Muscle of arm (tissue), 14 donors: ENCODE results near the gene TTC7B. TPM values are rescaled to one million over a fixed set of nuclear protein-coding genes. Genes with fewer than 3 reads are reported as not detected.
"Not testable (repeated sequence)": the region's sequence is repeated elsewhere in the genome, so short reads cannot be mapped to it uniquely, and the experiment has no call there.

Experiments used
- DNase-seq: peaks from one replicate; pipeline ENCODE4 v3.0.0-alpha.2; 2013
- long read RNA-seq, 11 donors: transcript quantifications; one replicate each; lab custom pipeline, GENCODE V29; 2026
- polyA plus RNA-seq, 12 donors: library from polyadenylated mRNA; unstranded; fragments of 120-200 nt; gene quantifications; one replicate each; pipeline ENCODE4 v1.2.1, GENCODE V29; 2013; ENCODE audit not compliant: insufficient read length in 12 of 12

Gene TTC7B, protein sequence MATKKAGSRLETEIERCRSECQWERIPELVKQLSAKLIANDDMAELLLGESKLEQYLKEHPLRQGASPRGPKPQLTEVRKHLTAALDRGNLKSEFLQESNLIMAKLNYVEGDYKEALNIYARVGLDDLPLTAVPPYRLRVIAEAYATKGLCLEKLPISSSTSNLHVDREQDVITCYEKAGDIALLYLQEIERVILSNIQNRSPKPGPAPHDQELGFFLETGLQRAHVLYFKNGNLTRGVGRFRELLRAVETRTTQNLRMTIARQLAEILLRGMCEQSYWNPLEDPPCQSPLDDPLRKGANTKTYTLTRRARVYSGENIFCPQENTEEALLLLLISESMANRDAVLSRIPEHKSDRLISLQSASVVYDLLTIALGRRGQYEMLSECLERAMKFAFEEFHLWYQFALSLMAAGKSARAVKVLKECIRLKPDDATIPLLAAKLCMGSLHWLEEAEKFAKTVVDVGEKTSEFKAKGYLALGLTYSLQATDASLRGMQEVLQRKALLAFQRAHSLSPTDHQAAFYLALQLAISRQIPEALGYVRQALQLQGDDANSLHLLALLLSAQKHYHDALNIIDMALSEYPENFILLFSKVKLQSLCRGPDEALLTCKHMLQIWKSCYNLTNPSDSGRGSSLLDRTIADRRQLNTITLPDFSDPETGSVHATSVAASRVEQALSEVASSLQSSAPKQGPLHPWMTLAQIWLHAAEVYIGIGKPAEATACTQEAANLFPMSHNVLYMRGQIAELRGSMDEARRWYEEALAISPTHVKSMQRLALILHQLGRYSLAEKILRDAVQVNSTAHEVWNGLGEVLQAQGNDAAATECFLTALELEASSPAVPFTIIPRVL
- polyA plus RNA-seq = 10 to 100 TPM in 11 of 12 donors, not detected in 1; 34.0 to 48.5 (median 41.5) TPM
- long read RNA-seq, donor 1 = 0 reads
- long read RNA-seq, donor 2, full-length matches to known transcripts = 1 of 16 reads
- long read RNA-seq, donor 2, partial matches to known transcripts = 15 of 16 reads
- long read RNA-seq, donor 2, other reads (novel, unspliced or antisense) = 0 of 16 reads
- long read RNA-seq, donor 3 = 0 reads
- long read RNA-seq, donor 4 = 0 reads
- long read RNA-seq, donor 5, full-length matches to known transcripts = 1 of 9 reads
- long read RNA-seq, donor 5, partial matches to known transcripts = 8 of 9 reads
- long read RNA-seq, donor 5, other reads (novel, unspliced or antisense) = 0 of 9 reads
- long read RNA-seq, donor 6, full-length matches to known transcripts = 1 of 1 reads
- long read RNA-seq, donor 6, partial matches to known transcripts = 0 of 1 reads
- long read RNA-seq, donor 6, other reads (novel, unspliced or antisense) = 0 of 1 reads
- long read RNA-seq, donor 7 = 0 reads
- long read RNA-seq, donor 8, full-length matches to known transcripts = 1 of 8 reads
- long read RNA-seq, donor 8, partial matches to known transcripts = 7 of 8 reads
- long read RNA-seq, donor 8, other reads (novel, unspliced or antisense) = 0 of 8 reads
- long read RNA-seq, donor 9, full-length matches to known transcripts = 2 of 2 reads
- long read RNA-seq, donor 9, partial matches to known transcripts = 0 of 2 reads
- long read RNA-seq, donor 9, other reads (novel, unspliced or antisense) = 0 of 2 reads
- long read RNA-seq, donor 10, partial matches to known transcripts = 7 of 7 reads
- long read RNA-seq, donor 10, other reads (novel, unspliced or antisense) = 0 of 7 reads
- long read RNA-seq, donor 11, full-length matches to known transcripts = 2 of 8 reads
- long read RNA-seq, donor 11, partial matches to known transcripts = 6 of 8 reads
- long read RNA-seq, donor 11, other reads (novel, unspliced or antisense) = 0 of 8 reads

DNA sequence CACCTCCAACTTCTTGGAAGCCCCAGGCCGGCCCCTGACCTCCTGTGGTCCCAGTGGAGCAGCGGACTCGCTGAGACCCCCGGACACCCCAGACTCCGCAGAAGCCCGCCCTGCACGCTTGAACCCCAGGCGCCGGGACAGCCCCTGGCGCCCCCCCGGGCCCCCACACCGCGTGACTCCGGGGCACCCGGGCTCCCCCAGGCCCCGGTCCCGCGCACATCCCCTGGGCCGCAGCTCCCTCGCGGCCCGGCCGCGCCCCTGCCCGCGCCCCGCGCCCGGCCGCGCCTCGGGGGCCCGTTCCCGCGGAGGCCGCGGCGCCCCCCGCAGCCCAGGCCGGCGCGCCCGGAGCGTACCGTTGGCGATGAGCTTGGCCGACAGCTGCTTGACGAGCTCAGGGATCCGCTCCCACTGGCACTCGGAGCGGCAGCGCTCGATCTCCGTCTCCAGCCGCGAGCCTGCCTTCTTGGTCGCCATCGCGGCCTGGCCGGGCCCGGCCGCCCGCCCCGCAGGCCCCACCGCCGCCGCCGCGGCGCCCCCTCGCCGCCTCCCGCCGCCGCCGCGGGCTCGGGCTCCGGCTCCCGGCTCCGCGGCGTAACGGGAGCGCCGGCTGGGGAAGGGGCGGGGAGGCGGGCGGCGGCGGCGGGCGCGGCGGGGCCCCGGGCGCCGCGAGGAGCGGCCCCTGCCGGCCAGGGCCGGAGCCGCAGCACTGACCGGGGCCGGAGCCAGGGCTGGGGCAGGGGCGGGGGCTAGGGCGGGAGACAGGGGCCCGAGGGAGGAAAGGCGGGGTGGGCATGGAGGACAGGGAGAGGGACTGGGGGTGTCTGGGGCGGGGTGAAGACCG is at the start of gene TTC7B:
Gene TTC7B (minus strand): TSS at position 609 of the 841 bp plus-strand sequence. CDS start 135 bp downstream, at position 474.
- DNase-seq = peak; percentile 38

DNA sequence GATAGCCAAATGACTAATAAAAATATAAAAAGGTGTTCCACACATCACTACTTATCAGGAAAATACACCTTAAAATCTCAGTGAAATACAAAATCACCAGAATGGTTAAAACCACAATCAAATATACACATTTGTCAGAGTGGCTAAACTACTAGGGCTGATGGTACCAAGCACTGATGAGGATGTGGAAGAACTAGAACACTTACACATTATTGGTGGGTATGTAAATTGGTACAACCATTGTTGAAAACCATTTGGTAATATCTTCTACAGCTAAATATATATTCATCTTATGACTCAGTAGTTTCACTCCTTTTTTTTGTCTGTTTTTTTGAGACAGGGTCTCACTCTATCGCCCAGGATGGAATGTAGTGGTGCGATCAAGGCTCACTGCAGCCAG is 48.5 kb upstream of the TTC7B start:
- no peak for DNase-seq

DNA sequence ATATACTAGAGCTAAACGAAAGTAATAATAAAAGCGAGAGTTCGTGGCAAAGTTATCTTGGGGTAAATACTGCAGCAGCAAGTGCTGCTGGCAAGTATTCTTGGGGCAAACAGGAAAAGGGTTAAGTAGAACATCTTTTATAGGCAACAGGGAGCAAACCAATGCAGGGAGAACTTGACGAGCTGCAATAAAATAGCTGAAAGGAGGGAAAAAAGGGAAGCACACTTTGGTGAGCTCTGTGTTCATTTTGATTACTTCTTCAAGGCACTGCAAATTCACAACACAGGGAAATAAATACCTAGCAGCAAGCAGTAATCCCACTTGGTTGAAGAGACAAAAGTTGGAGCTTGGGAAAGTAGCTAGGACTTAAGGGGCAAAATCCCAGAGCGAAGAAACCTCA is 42.3 kb upstream of the TTC7B start:
- DNase-seq = no peak

DNA sequence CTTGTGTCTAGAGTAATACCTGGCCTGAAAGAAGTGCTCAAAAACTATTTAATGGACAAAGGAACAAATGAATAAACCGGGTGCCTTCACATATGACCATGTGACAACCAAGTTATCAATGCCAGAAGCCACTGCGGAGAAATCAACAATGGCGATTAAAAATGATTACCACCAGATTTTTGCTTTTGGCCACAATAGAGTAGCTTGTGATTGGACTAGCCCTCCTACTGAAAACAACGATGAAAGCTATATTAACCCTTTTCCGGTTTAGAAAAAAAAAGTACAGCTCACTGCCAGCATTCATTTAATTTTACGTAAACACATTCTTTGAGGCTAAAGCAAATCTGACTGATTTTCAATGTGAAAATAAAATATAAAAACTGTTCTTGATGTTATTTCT is 41.6 kb upstream of the TTC7B start:
- DNase-seq = no peak

DNA sequence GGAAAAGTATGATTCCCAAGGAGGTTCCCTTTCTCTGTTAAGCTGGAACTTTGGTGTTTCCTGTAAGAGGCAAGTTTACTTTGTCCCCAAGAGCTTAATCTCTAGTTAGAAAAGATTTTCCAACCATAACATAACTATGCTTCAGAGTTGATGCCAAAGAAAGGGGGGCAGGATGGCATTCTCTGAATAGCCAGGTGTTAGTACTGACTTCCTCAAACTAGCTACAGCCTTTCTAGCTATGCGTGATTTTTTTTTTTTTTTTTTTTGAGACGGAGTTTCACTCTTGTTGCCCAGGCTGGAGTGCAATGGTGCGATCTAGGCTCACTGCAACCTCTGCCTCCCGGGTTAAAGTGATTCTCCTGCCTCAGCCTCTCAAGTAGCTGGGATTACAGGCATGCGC is 39.9 kb upstream of the TTC7B start:
- not testable (repeated sequence) for DNase-seq

DNA sequence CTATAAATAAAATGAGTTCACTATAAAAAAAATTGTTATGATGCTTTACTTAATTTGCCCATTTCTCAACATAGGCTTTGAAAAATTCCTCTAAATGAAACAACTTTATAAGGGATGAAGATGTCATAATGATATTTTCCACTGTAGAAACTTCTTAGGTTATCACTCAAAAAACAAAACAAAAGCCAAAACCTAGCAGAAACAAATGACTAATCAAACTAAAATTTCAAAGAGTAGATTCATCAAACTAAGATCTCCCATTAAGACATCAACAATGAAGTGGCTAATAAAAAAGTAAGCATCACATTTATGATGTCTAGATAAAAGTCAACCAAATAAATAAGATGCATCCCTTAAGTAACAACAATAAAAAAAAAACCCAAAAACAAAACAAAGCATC is 36.9 kb upstream of the TTC7B start:
- DNase-seq = no peak

DNA sequence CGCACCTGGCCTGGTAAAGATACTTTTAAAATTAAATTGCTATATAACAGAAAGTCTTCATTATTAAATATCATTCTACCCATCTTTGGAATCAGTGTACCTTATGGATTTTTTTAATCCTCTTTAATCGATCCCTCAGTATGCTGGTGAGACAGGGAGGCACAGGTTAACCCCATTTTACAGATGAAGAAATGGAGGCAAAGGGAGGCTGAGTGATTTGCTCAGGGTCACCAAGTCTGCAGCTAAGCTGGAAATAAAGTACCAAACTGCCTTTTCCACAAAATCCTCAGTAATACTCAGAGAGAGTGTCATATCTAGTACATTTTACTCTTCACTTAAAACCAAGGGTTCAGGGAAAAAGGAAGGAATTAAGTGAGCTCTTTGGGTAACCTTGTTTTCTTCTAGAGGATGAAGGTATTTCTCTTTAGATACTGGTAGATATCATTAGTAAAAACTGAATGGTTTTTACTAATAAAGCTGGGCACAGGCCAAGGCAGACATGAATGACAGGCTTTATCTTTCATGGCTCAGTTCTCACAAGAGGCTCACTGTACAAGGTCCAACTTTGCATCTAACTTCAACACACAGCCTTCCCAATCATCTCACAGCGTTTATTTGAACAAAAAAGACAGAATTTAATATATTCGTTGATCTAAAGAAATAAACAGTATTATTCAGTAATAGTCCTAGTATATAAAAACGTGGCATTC is 35.3 kb upstream of the TTC7B start:
- DNase-seq = no peak

DNA sequence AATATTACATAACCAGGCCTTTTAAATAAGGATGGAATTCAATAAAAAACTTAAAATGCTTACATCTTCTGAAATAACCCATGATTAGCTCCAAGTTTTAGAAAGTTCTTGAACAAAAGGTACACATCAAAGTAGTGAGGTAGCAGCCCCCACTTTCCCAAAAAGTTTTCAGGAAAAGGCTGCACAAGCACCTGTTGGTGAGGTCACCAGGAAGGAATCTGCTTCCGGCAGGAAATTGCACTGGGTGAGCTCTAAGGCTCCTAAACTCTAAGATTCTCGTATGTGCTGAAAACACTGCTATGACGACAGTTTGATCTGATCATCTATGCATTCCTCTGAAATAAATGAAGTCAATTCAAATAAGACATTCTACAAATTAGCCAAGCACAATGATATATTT is 34.3 kb upstream of the TTC7B start:
- peak; percentile 35 for DNase-seq

DNA sequence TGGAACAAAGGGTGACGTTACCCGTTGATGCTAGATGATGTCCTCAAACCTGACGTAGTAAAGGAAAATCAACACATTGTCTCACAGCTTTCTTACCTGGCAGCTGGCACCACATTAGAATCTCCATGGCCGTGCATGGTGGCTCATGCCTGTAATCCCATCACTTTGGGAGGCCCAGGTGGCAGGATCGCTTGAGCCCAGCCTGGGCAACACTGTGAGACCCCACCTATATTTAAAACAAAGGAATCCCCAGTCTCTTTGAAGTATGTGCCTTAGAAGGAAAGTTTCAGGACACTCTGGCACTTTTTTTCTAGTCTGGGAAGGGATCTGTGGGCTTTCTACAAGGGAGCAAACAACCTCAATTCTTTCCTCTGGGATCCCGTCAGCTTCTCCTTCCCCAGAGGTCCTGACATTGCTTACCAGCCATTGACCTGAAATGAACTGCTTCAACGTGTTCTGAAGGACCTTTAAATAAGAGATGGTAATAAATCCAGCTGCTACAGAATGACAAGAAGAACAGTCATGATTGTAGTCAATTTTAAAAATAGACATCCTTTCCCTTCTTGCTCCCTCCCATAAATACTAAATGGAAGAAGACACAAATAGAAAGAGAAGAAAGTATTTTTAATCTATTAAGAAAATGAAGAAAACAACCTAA is 33.7 kb upstream of the TTC7B start:
- DNase-seq = no peak

DNA sequence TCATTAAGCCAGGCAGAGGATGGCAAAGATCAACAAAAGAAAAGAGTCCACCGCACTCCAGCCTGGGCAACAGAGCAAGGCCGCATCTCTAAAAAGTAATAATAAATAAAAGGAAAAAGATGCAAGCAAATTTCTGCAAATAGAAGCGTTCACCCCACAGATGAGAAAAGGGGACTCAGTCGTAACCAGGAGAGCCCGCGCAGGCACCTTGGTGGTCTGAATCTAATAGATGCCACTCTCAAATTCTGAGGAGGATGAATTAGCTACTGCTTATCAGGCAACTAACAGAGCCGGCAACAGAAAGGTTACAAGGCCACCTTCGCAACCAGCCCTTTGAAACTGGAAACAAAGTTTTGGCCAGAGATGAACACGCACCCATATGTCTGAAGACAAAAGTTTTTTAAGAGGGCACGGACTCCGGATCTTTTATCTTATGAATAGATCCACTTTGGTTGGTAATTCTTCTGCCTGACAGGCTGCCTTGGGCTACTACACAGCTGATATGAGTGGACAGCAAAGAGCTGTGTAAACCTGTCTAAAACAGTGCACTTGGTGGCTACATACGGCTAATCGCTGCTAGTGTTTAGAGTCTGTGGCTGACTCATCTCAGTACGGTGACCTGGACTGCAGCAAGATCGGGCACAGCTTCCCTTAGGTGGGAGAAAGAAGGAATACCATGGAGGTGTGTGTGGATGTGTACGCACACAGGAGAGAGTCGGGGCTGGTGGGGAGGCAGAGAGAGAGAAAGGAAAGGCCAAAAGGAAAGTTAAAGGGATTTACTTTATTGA is 32.9 kb upstream of the TTC7B start:
- DNase-seq = no peak

DNA sequence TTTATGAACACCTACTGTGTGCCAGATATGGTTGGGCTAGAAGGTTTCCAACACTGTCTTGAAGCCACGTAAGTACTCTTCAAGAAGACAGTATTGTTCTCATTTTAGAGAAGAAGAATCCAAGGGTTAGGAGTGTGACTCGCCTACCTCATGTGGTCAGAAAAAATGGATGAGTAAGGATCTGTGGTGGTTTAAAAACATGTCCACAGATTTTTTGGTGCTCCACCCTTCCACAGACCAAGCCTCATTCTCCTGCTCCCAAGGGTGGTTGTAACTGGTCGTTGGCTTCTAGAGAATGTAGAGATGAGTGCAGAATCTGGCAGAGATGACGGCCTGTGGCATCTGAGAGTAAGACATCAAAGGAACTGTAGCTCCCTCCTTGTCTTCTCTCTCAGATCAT is 30.3 kb upstream of the TTC7B start:
- no peak for DNase-seq

DNA sequence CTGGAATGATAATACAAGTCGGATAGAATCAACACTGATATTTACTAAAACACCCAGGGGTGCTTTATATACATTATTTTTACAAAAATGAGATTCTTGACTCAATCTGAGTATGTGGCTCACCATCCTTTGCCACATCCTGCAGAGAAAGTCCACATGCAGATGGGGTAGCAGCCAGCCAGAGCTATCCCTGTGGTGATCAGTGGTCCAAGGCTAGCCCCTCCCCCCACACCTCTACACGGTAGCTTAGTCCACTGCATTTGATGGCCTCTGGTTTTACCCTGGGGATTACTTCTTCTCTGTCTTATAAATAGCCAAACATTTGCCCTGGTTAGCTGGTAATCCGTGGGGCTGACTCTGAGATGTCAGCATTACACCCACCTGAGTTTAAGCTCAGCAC is 28.1 kb upstream of the TTC7B start:
- no peak for DNase-seq

DNA sequence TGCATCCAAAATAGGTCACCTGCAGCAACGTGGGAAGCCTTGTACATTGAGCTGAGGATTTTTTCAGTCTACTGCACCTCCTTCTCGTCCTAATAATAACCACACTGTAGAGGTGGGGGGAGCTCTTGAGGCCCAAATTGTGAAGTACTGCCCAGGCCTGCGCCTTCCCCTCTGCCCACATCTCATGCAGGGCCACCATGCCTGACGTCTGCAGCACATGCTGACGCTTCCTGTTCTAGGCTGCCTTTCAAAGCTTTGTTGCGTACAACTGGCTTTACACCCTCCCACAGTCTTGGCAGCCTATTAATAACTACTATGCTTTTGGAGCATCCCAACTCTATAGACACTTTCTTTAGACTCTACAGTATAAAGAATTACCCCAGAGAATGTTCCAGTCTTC is 26.5 kb upstream of the TTC7B start:
- DNase-seq = no peak

DNA sequence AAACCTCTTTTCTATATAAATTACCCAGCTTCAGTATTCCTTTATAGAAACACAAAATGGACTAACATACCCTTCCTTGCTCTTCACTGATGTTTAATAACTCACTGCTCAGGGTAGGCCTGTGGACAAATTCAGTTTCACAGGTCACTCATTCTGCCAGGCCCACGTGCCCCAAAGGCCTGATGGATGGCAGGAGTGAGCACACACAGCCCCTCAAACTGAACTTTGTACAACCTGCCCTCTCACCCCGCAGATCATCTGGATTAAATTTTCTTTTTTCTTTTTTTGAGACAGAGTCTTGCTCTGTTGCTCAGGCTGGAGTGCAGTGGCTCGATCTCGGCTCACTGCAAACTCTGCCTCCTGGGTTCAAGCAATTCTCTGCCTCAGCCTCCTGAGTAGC is 24.4 kb upstream of the TTC7B start:
- not testable (repeated sequence) for DNase-seq

DNA sequence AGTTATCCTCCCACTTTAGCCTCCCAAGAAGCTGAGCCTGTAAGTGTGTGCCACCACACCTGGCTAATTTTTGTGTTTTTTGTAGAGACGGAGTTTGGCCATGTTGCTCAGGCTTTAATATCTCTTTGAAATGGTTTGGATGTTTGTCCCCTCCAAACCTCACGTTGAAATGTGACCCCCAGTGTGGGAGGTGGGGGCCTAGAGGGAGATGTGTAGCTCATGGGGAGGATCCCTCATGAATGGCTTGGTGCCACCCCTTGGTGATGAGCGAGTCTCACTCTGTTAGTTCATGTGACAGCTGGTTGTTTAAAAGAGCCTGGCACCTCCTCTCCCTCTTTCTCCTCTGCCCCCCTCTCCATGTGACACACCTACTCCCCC is 23.6 kb upstream of the TTC7B start:
- DNase-seq = no peak

DNA sequence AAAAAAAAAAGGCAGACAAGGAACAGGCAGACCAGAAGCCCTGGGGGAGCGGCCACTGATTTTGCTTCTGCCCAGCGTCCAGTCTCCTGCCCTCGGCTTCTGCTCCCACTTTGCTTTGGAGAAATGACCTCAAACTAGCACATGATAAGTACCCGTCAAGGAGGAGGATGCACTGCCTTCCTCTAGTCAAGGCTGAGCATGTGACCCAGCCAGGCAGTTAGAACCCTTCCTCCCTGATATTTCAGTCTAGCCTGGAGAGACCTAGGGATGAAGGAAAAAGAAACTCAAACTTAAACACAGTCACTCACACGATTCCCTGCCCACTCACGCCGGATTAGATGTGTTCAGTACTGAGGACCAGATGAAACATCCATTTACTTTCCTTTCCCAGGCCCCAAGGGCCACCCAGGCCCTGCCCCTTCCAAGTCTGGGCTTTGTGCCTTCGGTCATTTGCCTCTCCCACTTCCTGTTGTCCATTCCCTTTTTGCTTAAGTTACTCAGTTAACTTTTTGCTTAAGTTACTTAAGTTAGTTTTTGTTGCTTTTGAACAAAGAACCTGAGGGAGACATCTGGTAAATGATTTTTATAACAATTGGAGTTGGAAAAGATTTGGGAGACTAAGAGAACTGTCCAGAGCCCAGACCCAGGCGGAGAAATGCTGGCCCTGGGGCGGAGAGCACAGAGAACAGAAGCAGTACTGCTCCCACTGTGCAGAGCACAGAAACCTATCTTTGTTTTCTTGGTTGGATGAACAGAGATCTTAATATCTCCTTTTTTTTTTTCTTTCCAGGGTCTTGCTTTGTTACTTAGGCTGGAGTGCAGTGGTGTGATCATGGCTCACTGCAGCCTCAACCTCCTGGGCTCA is 23.0 kb upstream of the TTC7B start:
- peak; percentile 90 for DNase-seq

DNA sequence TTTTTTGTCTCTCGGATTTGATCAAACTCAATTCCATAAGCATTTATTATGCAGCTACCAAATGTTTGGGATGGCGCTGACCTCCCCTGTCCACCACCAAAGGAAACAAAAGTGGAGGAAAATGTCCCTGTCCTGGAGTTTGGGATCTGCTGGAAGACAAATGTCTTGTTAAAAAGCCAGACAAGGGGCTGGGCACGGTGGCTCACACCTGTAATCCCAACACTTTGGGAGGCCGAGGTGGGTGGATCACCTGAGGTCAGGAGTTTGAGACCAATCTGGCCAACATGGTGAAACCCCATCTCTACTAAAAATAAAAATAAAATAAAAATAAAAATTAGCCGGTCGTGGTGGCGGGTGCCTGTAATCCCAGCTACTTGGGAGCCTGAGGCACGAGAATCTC is 22.3 kb upstream of the TTC7B start:
- not testable (repeated sequence) for DNase-seq
